Measurements from ENCODE around the gene TMCC1. TPM values are rescaled to one million over a fixed set of nuclear protein-coding genes. Genes with fewer than 3 reads are reported as not detected.
A peak's percentile ranks its signal among the peaks of the same experiment; 100 is the strongest.

TMCC1 gene
- total RNA-seq, 1 donor from 2014 or later = 91.6 TPM

- DNase-seq = peak; percentile 18
Observed at GRCh38 chr3:129608087-129608935, 285.2 kb downstream of the TMCC1 start.

- DNase-seq = no peak
Observed at GRCh38 chr3:129607391-129608068, 286.0 kb downstream of the TMCC1 start.

DNA sequence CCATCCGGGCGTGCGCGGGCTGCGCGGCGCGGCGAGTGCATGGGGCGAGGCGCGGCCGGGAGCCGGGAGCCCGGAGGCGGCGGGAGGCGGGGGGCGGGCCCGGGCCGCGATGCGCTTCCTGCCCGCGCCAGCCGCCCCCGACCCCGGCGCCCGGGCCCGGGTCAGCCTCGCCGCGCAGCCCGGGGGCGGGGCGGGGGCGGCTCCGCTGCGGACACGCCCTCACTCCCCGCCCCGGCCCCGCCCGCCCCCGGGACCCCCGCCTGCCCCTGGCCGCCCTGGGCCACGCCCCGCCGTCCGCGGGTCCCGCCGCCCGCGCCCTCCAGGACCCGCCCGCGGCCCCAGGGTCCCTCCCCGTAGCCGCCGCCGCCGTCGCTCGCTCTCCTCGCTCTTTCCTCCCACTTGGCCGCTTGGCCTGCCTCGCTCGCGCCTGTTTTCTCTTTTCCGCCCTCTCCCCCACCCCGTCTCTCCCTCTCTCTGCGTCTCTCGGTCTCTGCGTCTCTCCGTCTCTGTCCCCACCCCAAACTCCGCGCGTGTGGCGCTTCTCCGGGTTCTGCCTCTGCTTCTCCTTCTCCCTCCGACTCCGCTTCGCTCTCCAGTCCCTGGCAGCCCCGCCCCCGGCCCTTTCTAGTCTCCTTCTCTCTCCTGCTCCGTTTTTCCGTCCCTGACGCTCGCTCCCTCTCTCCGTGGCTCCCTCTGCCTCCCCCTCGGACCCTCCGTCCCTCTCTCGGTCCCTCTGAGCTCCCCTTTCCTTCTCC is 286.7 kb downstream of the TMCC1 start, which contains the start of gene PLXND1:
PLXND1 (minus strand) TSS at position 41 of the 755 bp plus-strand sequence; CDS start at position 4, 37 bp downstream.
- peak; percentile 50 for DNase-seq

DNA sequence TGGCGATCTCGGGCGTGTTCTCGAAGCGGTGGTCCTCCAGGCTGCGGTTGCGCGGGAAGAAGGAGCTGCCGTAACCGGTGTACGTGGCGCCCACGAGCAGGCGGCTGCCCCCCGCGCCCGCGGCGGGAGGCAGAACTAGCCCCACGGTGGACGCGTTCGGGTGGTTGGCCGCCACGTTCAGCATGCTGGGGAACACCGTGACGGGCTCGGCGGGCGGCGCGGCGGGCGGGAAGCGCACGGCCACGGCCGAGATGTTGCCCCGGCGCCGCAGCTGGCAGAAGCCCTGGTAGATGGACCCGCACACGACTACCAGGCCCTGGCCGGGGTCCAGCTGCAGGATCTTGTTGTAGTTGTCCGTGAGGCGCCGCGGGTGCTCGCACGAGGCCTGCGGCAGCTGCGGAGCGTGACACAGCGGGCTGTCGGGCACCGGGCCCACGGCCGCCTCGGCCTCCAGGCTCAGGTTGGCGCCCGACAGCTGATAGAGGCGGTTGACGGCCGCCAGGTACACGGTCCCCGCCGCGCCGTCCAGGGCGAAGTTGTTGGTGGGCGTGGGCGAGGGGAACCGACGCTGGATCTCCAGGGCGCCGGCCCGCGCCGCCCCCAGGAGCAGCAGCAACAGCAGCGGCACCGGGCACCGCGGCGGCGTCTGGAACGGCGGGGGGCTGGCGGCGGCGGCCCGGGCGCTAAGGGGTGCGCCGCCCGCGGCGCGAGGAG is 287.4 kb downstream of the TMCC1 start:
- DNase-seq = peak; percentile 25

DNA sequence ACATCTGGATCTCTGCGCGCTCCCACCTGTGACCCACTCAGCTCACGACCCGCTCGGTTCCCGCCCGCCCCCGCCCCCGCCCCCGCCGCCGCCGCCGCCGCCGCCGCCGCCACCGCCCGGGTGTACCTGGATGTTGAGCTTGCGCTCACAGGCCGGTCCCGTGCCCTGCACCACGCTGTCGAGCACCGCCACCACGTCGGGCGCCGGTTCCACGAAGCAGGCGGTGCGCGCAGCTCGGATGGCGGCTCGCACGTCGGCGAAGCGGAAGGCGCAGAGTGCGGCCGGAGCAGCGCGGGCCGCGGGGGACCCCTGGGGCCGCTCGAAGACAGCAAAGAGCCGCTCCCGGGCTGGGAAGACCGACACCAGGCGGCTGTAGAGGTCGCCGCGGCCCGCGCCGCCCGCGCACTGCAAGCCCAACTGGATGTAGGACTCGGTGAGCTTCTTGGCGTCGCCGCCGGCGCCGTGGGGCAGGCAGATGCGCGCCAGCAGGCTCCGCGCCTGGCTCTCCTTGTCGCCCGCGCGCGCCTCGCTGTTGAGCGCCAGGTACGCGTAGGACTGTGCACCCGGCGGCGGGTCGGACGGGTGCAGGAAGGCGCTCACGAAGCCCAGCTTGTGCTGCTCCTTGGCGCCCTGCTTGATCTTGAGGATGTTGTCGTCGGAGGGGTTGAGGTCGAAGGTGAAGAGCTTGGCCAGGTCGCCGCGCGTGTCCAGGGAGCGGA is 288.1 kb downstream of the TMCC1 start:
- DNase-seq = peak; percentile 41

DNA sequence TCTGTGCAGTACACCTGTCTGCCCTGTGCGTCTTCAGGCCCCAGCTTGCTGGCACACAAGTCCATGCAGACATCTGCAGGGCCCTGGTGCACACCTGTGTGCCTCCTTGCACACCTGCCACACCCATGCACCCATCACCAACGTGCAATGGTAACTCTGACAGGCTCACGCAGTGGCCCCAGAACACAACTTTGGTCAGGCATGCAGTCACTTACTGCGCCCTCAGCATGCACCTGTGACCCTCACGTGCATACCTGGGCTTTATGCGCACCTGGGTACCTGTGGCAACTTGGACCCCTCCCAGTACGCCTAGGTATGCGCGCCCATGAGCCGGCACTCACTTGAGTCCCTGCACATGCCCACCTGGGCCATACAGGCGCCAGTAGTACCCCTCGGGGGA is 288.7 kb downstream of the TMCC1 start:
- DNase-seq = no peak

- DNase-seq = no peak
Observed at GRCh38 chr3:129603991-129604749, 289.3 kb downstream of the TMCC1 start.

DNA sequence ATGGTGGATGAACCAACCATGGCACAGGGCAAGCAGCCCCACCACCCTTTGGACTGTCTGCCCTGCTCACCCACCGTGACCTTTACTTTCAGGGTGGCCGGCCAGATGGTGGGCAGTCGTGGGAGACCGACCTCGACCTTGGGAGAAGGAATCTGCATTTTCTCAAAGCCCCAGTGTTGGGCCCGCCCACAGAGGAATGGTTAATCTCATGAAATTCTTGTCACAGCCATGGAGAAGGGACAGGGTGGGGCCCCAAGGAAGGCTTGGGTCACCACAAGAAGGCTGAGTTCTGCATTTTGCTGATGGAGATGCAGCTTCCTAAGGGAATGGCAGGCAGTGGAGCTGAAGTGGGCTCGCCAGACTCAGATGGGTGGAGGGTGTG is 290.0 kb downstream of the TMCC1 start:
- DNase-seq = no peak

DNA sequence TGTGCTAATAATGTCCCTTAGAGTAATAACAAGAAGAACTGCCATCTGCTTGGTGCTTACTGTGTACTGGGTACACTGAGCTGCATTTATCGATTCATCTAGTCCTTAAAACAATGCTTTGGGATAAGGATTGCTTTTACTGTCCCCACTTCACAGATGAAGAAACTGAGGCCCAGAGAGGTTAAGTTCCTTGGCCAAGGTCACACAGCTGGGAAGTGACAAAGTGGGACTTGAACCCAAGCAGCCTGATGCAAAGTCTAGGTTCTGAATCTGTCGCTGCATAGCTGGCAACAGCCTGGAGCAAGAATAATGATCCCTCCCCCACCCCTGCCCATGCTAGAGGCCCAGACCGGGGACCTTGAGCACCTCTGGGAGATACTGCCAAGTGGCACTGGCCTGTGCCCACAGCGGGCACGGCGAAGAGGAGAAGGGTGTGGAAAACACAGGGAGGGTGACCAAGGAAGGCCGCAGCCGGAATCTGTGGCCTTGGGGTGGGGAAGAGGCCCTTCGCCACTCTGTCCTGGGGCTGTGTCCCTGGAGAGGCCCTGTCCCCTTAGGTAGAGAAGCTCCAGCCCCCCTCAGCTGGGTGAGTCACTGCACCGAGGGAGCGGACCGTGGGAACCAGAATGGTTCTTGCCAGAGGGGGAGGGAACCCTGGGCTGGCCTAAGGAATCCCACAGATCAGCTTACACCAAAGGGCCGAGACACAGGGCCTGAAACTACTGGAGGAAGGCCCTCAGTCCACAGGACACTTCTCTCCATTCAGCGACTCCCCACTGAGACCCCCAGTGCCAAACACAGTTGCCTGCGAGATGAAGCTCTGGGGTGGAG is 290.6 kb downstream of the TMCC1 start:
- no peak for DNase-seq

GRCh38 chr3:129602309-129602708 is 291.2 kb downstream of the TMCC1 start:
- DNase-seq = no peak

- DNase-seq = no peak
Observed at GRCh38 chr3:129601713-129602112, 291.8 kb downstream of the TMCC1 start.

GRCh38 chr3:129600348-129600747 is 293.2 kb downstream of the TMCC1 start:
- no peak for DNase-seq

- DNase-seq = no peak
Observed at GRCh38 chr3:129599607-129600006, 293.9 kb downstream of the TMCC1 start.

- DNase-seq = no peak
Observed at GRCh38 chr3:129599073-129599472, 294.4 kb downstream of the TMCC1 start.

- no peak for DNase-seq
Observed at GRCh38 chr3:129598484-129598883, 295.0 kb downstream of the TMCC1 start.

GRCh38 chr3:129598000-129598381 is 295.5 kb downstream of the TMCC1 start:
- no peak for DNase-seq

All from occipital lobe (tissue), 2 donors.